ENCODE data around the gene AHRR. TPM values are rescaled to one million over a fixed set of nuclear protein-coding genes. Genes with fewer than 3 reads are reported as not detected.

Gene AHRR
- total and polyA plus RNA-seq, 2 experiments from 2014 or later, result 0.27 to 1.8 TPM

- peak overlapping the region; percentile 75; the same call in 1 of the 2 replicates for H3K4me3 ChIP-seq
- peak overlapping the region; percentile 85 for H3K4me2 ChIP-seq
- Mint-ChIP-seq H3K27me3 (ENCODE audit: insufficient read depth, low read depth, poor library complexity) (peaks cover 34% of the 10 kb centered on the region), H3K36me3 (ENCODE audit: low read depth) (no peaks in the 10 kb centered on the region), H3K9me3 (no peaks in the 10 kb centered on the region), H3K4me3 (peak overlapping the region; percentile 52), H3K27ac (no peak overlapping the region), H3K4me1 (peaks cover 8% of the 10 kb centered on the region; the same call in 2 of the 3 replicates)
- no peak overlapping the region for H2AFZ ChIP-seq
- H3K9me2 ChIP-seq (ENCODE audit: insufficient read depth), result no peaks in the 10 kb centered on the region
- ATAC-seq, result no peak
- H3K36me3 ChIP-seq (ENCODE audit: insufficient read depth), result no peaks in the 10 kb centered on the region
- no peak overlapping the region for H3K27ac ChIP-seq (ENCODE audit: low read depth)
- peaks cover 9% of the 10 kb centered on the region; the same call in 1 of the 2 replicates for H4K20me1 ChIP-seq (replicated peaks; ENCODE audit: insufficient read depth)
- DNase-seq (ENCODE audit: low spot score), result no peak
- H3K27me3 ChIP-seq (ENCODE audit: insufficient read depth), result peaks cover 32% of the 10 kb centered on the region
- TF ChIP-seq JUNB (IDR thresholded peaks at IDR 0.05; ENCODE audit: unreplicated experiment), result no peak
- no peak for TF ChIP-seq ZNF114 (CRISPR knock-in tag; IDR thresholded peaks at IDR 0.05)
- TF ChIP-seq, protein P1, sequence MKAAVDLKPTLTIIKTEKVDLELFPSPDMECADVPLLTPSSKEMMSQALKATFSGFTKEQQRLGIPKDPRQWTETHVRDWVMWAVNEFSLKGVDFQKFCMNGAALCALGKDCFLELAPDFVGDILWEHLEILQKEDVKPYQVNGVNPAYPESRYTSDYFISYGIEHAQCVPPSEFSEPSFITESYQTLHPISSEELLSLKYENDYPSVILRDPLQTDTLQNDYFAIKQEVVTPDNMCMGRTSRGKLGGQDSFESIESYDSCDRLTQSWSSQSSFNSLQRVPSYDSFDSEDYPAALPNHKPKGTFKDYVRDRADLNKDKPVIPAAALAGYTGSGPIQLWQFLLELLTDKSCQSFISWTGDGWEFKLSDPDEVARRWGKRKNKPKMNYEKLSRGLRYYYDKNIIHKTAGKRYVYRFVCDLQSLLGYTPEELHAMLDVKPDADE (IDR thresholded peaks at IDR 0.05), result no peak
- no peaks in the 10 kb centered on the region for H3K79me2 ChIP-seq (replicated peaks; ENCODE audit: insufficient read depth)
- no peaks in the 10 kb centered on the region for H3F3A ChIP-seq (replicated peaks; ENCODE audit: low read depth)
- H3K4me1 ChIP-seq (ENCODE audit: insufficient read depth), result no peaks in the 10 kb centered on the region
These were observed 150.2 kb downstream of the AHRR start for GRCh38 chr5:471750-472058.

DNA sequence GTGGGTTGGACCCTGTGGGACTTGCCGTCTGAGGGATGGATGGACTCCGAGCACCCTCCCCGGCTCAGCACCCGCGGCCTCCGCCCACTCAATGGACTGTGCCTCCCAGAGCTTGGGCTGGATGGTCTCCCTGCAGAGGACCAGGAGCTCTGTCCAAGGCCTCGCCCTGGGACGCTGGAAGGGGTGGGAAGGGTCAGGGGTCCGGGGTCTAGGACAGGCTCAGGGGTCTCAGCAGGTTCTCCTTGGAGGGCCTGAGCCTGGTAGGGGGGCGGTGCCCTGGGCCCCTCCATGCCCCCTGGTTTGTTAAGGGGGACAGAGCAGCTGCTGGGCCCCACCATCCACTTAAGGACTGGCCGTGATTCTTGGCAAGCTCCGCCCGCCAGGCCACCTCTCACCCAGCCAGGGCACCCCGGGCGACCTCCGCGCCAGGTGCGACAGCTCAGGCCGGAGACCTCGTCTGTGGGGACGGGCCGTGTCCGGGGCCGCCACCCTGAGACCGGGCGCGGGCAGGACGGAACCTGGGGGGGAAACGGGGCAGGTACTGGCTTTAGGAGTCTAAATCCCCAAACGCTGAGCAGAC lies 150.7 kb downstream of the AHRR start:
- Histone ChIP-seq H2AFZ (no peak overlapping the region), H3F3A (replicated peaks; ENCODE audit: low read depth) (no peaks in the 10 kb centered on the region), H3K36me3 (ENCODE audit: insufficient read depth) (no peaks in the 10 kb centered on the region), H3K4me1 (ENCODE audit: insufficient read depth) (no peaks in the 10 kb centered on the region), H4K20me1 (replicated peaks; ENCODE audit: insufficient read depth) (peaks cover 9% of the 10 kb centered on the region; the same call in 1 of the 2 replicates), H3K4me2 (peak overlapping the region; percentile 85), H3K27ac (ENCODE audit: low read depth) (no peak overlapping the region), H3K27me3 (ENCODE audit: insufficient read depth) (peaks cover 34% of the 10 kb centered on the region), H3K4me3 (peak overlapping the region; percentile 75), H3K79me2 (replicated peaks; ENCODE audit: insufficient read depth) (no peaks in the 10 kb centered on the region), H3K9me2 (ENCODE audit: insufficient read depth) (no peaks in the 10 kb centered on the region)
- Mint-ChIP-seq H3K27me3 (ENCODE audit: insufficient read depth, low read depth, poor library complexity) (peaks cover 38% of the 10 kb centered on the region), H3K4me1 (peaks cover 8% of the 10 kb centered on the region; the same call in 2 of the 3 replicates), H3K9me3 (no peaks in the 10 kb centered on the region), H3K27ac (no peak overlapping the region), H3K4me3 (peak overlapping the region; percentile 52), H3K36me3 (ENCODE audit: low read depth) (no peaks in the 10 kb centered on the region)
- ATAC-seq (peak; percentile 15), DNase-seq (ENCODE audit: low spot score) (no peak)
- TF ChIP-seq REST (IDR thresholded peaks at IDR 0.05; ENCODE audit: unreplicated experiment), result no peak
- no peak for TF ChIP-seq JUNB (IDR thresholded peaks at IDR 0.05; ENCODE audit: unreplicated experiment)
- TF ChIP-seq ZNF331 (CRISPR knock-in tag; IDR thresholded peaks at IDR 0.05; ENCODE audit: low read depth), result no peak
- TF ChIP-seq CTCF (conservative IDR thresholded peaks at IDR 0.05; ENCODE audit: low read depth in 2 of 2), result no peak
- TF ChIP-seq, protein P2, sequence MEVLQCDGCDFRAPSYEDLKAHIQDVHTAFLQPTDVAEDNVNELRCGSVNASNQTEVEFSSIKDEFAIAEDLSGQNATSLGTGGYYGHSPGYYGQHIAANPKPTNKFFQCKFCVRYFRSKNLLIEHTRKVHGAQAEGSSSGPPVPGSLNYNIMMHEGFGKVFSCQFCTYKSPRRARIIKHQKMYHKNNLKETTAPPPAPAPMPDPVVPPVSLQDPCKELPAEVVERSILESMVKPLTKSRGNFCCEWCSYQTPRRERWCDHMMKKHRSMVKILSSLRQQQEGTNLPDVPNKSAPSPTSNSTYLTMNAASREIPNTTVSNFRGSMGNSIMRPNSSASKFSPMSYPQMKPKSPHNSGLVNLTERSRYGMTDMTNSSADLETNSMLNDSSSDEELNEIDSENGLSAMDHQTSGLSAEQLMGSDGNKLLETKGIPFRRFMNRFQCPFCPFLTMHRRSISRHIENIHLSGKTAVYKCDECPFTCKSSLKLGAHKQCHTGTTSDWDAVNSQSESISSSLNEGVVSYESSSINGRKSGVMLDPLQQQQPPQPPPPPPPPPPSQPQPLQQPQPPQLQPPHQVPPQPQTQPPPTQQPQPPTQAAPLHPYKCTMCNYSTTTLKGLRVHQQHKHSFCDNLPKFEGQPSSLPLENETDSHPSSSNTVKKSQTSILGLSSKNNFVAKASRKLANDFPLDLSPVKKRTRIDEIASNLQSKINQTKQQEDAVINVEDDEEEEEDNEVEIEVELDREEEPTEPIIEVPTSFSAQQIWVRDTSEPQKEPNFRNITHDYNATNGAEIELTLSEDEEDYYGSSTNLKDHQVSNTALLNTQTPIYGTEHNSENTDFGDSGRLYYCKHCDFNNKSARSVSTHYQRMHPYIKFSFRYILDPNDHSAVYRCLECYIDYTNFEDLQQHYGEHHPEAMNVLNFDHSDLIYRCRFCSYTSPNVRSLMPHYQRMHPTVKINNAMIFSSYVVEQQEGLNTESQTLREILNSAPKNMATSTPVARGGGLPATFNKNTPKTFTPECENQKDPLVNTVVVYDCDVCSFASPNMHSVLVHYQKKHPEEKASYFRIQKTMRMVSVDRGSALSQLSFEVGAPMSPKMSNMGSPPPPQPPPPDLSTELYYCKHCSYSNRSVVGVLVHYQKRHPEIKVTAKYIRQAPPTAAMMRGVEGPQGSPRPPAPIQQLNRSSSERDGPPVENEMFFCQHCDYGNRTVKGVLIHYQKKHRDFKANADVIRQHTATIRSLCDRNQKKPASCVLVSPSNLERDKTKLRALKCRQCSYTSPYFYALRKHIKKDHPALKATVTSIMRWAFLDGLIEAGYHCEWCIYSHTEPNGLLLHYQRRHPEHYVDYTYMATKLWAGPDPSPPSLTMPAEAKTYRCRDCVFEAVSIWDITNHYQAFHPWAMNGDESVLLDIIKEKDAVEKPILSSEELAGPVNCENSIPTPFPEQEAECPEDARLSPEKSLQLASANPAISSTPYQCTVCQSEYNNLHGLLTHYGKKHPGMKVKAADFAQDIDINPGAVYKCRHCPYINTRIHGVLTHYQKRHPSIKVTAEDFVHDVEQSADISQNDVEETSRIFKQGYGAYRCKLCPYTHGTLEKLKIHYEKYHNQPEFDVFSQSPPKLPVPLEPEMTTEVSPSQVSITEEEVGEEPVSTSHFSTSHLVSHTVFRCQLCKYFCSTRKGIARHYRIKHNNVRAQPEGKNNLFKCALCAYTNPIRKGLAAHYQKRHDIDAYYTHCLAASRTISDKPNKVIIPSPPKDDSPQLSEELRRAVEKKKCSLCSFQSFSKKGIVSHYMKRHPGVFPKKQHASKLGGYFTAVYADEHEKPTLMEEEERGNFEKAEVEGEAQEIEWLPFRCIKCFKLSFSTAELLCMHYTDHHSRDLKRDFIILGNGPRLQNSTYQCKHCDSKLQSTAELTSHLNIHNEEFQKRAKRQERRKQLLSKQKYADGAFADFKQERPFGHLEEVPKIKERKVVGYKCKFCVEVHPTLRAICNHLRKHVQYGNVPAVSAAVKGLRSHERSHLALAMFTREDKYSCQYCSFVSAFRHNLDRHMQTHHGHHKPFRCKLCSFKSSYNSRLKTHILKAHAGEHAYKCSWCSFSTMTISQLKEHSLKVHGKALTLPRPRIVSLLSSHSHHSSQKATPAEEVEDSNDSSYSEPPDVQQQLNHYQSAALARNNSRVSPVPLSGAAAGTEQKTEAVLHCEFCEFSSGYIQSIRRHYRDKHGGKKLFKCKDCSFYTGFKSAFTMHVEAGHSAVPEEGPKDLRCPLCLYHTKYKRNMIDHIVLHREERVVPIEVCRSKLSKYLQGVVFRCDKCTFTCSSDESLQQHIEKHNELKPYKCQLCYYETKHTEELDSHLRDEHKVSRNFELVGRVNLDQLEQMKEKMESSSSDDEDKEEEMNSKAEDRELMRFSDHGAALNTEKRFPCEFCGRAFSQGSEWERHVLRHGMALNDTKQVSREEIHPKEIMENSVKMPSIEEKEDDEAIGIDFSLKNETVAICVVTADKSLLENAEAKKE (CRISPR knock-in tag; IDR thresholded peaks at IDR 0.05), result no peak
- no peak for TF ChIP-seq NANOG (IDR thresholded peaks at IDR 0.05; ENCODE audit: borderline replicate concordance)
- TF ChIP-seq ZNF114 (CRISPR knock-in tag; IDR thresholded peaks at IDR 0.05), result no peak
- TF ChIP-seq STAT1 (IDR thresholded peaks at IDR 0.05; ENCODE audit: unreplicated experiment), result no peak
